HG03108 (cell line): ENCODE measurements around the gene CCDC71L.

Experiments
- ATAC-seq: cut with Tn5 transposase; IDR thresholded peaks from one replicate; pipeline ENCODE4 v1.9.1; 2021; ENCODE audit warnings: moderate library complexity; ENCODE audit not compliant: unreplicated experiment

CCDC71L gene

GRCh38 chr7:106626376-106627164, 34.4 kb downstream of the CCDC71L start:
- no peak for ATAC-seq

- no peak for ATAC-seq
These were observed 35.2 kb downstream of the CCDC71L start for GRCh38 chr7:106625678-106626301.

GRCh38 chr7:106623853-106624252, 37.1 kb downstream of the CCDC71L start:
- ATAC-seq = no peak

GRCh38 chr7:106623315-106623660, 37.7 kb downstream of the CCDC71L start:
- ATAC-seq = no peak

- no peak for ATAC-seq
These were observed 38.2 kb downstream of the CCDC71L start for GRCh38 chr7:106622654-106623314.

- no peak for ATAC-seq
These were observed 39.4 kb downstream of the CCDC71L start for GRCh38 chr7:106621393-106622132.

GRCh38 chr7:106620676-106621075, 40.3 kb downstream of the CCDC71L start:
- ATAC-seq = no peak

- ATAC-seq = no peak
These were observed 40.9 kb downstream of the CCDC71L start for GRCh38 chr7:106620034-106620433.

GRCh38 chr7:106619213-106619612, 41.7 kb downstream of the CCDC71L start:
- no peak for ATAC-seq

GRCh38 chr7:106618480-106618879, 42.5 kb downstream of the CCDC71L start:
- no peak for ATAC-seq

- ATAC-seq = no peak
These were observed 43.1 kb downstream of the CCDC71L start for GRCh38 chr7:106617860-106618259.

GRCh38 chr7:106616708-106617051, 44.3 kb downstream of the CCDC71L start:
- ATAC-seq = no peak

GRCh38 chr7:106615808-106616707, 44.9 kb downstream of the CCDC71L start:
- no peak for ATAC-seq

GRCh38 chr7:106614751-106615150, 46.2 kb downstream of the CCDC71L start:
- ATAC-seq = no peak

- ATAC-seq = no peak
These were observed 47.0 kb downstream of the CCDC71L start for GRCh38 chr7:106613848-106614560.

GRCh38 chr7:106613279-106613678, 47.7 kb downstream of the CCDC71L start:
- ATAC-seq = no peak

GRCh38 chr7:106612432-106612831, 48.5 kb downstream of the CCDC71L start:
- no peak for ATAC-seq

- ATAC-seq = no peak
These were observed 49.0 kb downstream of the CCDC71L start for GRCh38 chr7:106611911-106612310.

- no peak for ATAC-seq
These were observed 49.7 kb downstream of the CCDC71L start for GRCh38 chr7:106610996-106611886.
